Measurements from ENCODE around the gene POLR2L. TPM values are rescaled to one million over a fixed set of nuclear protein-coding genes. Genes with fewer than 3 reads are reported as not detected.
A peak's percentile ranks its signal among the peaks of the same experiment; 100 is the strongest.

Gene POLR2L
- polyA plus RNA-seq, 3 donors from 2014 or later: 139 to 200 (median 142) TPM

DNA sequence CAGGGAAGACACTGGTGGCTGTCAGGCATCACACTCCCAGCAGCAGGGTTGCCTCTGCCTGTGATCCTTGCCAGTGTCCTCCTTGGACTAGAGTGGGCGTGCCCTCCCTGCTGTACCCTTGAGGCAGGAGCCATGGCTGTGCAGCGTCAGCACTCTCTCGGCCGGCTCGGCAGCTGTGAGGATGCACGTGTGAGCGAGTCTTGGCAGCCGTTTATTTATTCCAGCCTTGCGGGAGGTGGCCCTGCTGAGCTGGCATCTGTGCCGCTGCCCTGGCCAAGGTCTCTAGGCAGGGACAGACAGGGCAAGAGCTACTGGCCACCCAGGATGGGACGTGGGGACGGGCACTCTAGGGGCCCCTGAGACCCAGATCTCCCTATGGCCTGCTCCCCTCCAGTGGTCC, 34.2 kb upstream of the POLR2L start:
- no peaks in the 10 kb centered on the region for H3K4me1 Mint-ChIP-seq
- no peak overlapping the region for H3K4me3 Mint-ChIP-seq
- DNase-seq: no peak
- H3K27me3 Mint-ChIP-seq (ENCODE audit: low read depth in 3 of 3): peaks cover 0 to 2% (median 0%) of the 10 kb centered on the region in 3 donors
- H3K36me3 Mint-ChIP-seq: peaks cover 4 to 15% (median 5%) of the 10 kb centered on the region in 3 donors
- H3K9me3 Mint-ChIP-seq: no peaks in the 10 kb centered on the region
- no peak overlapping the region for H3K27ac Mint-ChIP-seq

DNA sequence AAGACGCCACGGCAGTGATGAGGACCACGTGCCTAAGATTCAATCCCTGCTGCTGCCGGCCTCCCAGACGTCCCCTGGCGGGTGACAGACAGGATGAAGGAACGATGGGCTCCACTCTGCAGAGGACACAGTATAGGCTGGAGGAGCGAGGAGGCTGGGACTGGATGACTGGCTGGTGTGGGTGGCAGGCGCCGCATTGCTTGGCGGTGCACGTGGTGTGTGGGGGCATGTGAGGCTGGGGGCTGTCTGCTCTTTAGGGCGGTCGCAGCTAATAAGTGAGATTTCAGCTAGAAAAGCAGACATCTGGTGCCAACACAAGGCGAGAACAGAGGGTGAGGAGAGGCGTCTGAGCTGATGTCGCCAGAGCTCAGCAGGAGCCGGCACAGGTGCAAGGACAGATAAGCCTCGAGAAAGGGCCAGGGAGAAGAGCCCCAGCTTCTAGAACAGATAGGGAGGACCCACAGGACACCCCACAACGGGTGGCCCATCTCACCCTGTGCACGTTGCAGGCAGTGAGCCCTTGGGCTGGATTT, 33.5 kb upstream of the POLR2L start:
- no peaks in the 10 kb centered on the region for H3K4me1 Mint-ChIP-seq
- no peak overlapping the region for H3K4me3 Mint-ChIP-seq
- H3K27me3 Mint-ChIP-seq (ENCODE audit: low read depth in 3 of 3): peaks cover 0 to 2% (median 0%) of the 10 kb centered on the region in 3 donors
- H3K36me3 Mint-ChIP-seq: peaks cover 2 to 14% (median 4%) of the 10 kb centered on the region in 3 donors
- no peak overlapping the region for H3K27ac Mint-ChIP-seq
- H3K9me3 Mint-ChIP-seq: no peaks in the 10 kb centered on the region
- no peak for DNase-seq

DNA sequence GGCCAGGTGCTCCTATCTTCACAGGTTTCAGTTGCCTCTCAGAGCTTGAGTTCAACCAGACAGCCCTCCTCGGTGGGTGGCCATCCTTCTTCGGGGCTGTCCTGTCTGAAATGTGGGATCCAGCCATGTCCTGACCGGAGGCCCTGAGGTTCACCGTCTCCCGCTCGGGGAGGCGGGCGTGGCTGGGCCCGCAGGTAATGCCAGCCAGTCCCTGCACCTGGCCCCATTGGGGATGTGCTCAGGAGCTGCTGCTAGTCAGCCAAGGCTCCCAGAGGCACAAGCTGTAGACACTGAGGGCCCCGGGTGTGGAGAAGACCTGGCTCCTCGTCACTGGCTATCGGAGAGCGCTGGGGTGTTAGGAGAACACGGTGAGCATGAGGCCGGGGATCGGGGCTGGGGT, 32.9 kb upstream of the POLR2L start:
- DNase-seq: no peak
- H3K27me3 Mint-ChIP-seq (ENCODE audit: low read depth in 3 of 3): peaks cover 0 to 2% (median 0%) of the 10 kb centered on the region in 3 donors
- H3K4me3 Mint-ChIP-seq: no peak overlapping the region
- peaks cover 0 to 11% (median 4%) of the 10 kb centered on the region in 3 donors for H3K36me3 Mint-ChIP-seq
- H3K9me3 Mint-ChIP-seq: no peaks in the 10 kb centered on the region
- H3K4me1 Mint-ChIP-seq: no peaks in the 10 kb centered on the region
- H3K27ac Mint-ChIP-seq: no peak overlapping the region

DNA sequence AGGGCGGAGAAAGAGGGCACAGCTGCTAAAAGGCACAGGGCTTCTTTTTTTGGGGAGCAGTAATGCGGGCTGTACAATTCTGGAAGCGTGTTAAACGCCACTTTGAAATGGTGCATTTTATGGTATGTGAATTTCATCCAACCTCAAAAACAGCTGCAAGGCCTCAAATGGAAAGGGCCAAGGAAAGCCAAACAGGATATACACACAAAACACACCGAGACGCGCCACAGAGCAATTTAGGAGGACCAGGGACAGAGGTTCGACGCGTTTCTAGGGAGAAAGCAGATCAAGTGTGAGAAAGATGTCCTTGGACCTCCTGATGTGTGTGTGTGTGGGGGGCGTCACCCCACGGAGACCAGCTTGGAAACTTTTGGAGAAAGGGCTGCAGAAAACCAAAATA, 31.4 kb upstream of the POLR2L start:
- no peak overlapping the region for H3K4me3 Mint-ChIP-seq
- peak overlapping the region in 2 of 6 donors; percentile 6 to 37 for H3K27ac Mint-ChIP-seq
- peaks cover 0 to 7% (median 0%) of the 10 kb centered on the region in 3 donors for H3K36me3 Mint-ChIP-seq
- H3K4me1 Mint-ChIP-seq: no peaks in the 10 kb centered on the region
- no peaks in the 10 kb centered on the region for H3K9me3 Mint-ChIP-seq
- DNase-seq: no peak
- peaks cover 0 to 2% (median 0%) of the 10 kb centered on the region in 3 donors for H3K27me3 Mint-ChIP-seq (ENCODE audit: low read depth in 3 of 3)

DNA sequence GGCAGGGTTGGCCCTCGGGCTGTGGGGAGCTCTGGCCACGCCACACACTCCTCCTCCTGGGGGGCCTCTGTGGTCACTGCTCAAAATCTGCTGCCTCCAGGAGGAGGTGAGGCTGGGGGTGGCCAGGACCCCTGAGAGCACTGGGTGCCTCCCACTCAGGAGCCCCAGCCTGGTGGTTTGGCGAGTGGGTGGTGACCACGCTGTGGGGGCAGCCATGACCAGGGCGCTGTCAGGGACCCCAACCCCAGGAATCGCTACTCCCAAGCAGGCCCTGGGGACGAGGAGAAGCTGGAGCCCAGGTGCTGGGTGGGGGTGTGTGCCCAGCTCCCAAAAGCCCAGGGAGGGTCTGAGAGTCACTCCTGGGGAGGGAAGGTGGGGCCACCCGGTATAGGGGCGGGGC, 30.5 kb upstream of the POLR2L start:
- Mint-ChIP-seq H3K9me3 (no peaks in the 10 kb centered on the region), H3K4me3 (no peak overlapping the region), H3K27ac (no peak overlapping the region), H3K36me3 (peaks cover 0 to 7% (median 0%) of the 10 kb centered on the region in 3 donors), H3K27me3 (ENCODE audit: low read depth in 3 of 3) (peaks cover 0 to 2% (median 0%) of the 10 kb centered on the region in 3 donors), H3K4me1 (no peaks in the 10 kb centered on the region)
- DNase-seq: no peak

DNA sequence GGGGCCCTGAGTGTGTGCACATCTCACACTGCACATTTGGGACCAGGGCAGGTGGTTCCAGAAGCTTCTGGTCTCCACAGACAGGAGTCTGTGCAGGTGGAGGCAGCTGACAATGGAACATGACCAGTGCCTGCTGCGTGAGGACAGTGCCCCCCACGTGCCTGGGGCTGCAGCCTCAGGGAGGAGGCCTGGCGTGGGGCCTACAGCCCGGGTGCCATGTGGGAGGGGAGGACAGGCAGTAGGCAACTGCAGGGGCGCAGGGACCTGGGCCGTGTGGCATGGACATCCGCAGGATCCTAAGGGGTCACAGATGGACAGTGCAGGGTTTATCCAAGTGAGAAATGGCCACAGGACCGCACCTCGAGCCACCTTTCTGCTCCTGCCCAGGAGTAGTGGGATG, 29.1 kb upstream of the POLR2L start:
- H3K27ac Mint-ChIP-seq: no peak overlapping the region
- H3K27me3 Mint-ChIP-seq (ENCODE audit: low read depth in 3 of 3): peaks cover 0 to 2% (median 0%) of the 10 kb centered on the region in 3 donors
- H3K4me3 Mint-ChIP-seq: no peak overlapping the region
- DNase-seq: no peak
- H3K9me3 Mint-ChIP-seq: no peaks in the 10 kb centered on the region
- peaks cover 0 to 7% (median 0%) of the 10 kb centered on the region in 3 donors for H3K36me3 Mint-ChIP-seq
- no peaks in the 10 kb centered on the region for H3K4me1 Mint-ChIP-seq

DNA sequence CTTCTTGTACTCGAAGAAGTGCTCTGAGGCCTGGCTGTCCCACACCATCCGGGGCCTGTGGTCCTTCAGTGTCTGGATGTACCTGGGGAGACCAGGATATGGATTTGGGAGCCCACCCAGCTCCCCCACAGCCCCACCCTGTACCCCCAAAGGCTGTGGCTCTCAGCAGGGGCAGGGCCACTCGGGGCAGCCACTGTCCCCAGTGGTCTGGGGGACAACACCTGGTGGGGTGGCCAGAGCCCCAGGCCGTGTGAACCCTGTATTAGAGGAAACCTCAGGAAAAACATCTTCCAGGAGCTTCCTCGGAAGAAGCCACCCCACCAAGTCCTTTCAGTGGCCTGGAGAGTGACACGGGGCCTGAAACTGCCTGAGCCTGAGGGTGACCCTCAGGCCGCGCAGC, 28.1 kb upstream of the POLR2L start:
- H3K4me3 Mint-ChIP-seq: no peak overlapping the region
- H3K36me3 Mint-ChIP-seq: peaks cover 0 to 4% (median 0%) of the 10 kb centered on the region in 3 donors
- no peak overlapping the region for H3K27ac Mint-ChIP-seq

DNA sequence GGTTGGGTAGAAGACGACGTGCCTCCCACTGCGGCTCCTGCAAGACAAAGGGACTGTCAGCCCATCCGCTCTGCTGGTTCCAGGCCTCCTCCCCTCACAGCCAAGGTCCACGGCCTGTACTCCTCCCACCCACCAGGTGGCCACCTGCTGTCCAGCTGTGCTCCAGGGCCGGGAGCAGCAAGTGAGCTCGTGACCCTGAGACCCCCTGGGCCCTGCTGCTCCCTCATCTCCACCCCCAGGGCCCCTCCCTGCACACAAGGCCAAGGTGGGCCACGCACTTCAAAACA, 27.7 kb upstream of the POLR2L start:
- H3K4me3 Mint-ChIP-seq: no peak overlapping the region
- H3K36me3 Mint-ChIP-seq: peaks cover 0 to 4% (median 0%) of the 10 kb centered on the region in 3 donors
- H3K27ac Mint-ChIP-seq: no peak overlapping the region

More for the DNA sequence above, 28.1 kb upstream of the POLR2L start:
- Mint-ChIP-seq H3K4me1 (no peaks in the 10 kb centered on the region), H3K9me3 (no peaks in the 10 kb centered on the region), H3K27me3 (ENCODE audit: low read depth in 3 of 3) (peaks cover 0 to 2% (median 0%) of the 10 kb centered on the region in 3 donors)
- DNase-seq: no peak

DNA sequence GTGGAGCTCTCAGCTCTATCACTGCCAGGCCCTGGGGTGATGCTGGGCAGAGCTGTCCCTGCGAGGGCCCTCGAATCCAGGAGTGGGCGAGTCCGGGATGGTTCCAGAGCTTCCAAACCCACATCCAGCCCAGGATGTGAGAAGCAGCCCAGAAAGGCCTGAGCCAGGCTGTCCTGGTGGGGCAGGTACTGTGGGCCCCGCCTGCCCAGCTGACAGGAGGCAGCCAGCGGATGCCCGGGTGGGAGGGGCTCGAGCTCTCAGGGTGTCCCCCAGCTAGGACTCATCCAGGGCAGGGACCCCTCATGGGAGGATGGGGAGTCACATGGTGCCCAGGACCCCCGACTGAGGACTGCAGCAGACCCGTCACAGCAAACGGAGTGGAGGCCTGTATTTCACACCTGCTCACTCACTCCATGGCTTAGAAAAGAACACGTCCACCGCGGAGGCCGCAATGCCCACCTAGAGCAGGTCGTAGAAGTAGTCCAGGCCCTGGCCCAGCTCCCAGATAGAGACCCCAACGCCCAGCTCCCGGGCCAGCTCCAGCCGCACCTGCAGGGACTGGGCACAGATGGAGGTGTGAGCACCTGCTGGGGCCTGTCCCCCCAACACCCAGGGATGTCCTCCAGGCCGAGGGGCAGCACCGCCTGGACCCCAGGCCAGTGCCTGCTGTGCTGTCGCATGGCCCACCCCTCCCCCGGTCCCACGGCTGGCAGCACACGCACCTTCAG, 27.2 kb upstream of the POLR2L start:
- no peaks in the 10 kb centered on the region for H3K4me1 Mint-ChIP-seq
- H3K9me3 Mint-ChIP-seq: no peaks in the 10 kb centered on the region
- H3K27ac Mint-ChIP-seq: no peak overlapping the region
- H3K27me3 Mint-ChIP-seq (ENCODE audit: low read depth in 3 of 3): peaks cover 0 to under 1% (median 0%) of the 10 kb centered on the region in 3 donors
- H3K4me3 Mint-ChIP-seq: no peak overlapping the region
- DNase-seq: no peak
- H3K36me3 Mint-ChIP-seq: peaks cover 0 to 4% (median 0%) of the 10 kb centered on the region in 3 donors

More for the DNA sequence above, 27.7 kb upstream of the POLR2L start:
- no peaks in the 10 kb centered on the region for H3K4me1 Mint-ChIP-seq
- H3K9me3 Mint-ChIP-seq: no peaks in the 10 kb centered on the region
- no peak for DNase-seq
- peaks cover 0 to 2% (median 0%) of the 10 kb centered on the region in 3 donors for H3K27me3 Mint-ChIP-seq (ENCODE audit: low read depth in 3 of 3)

DNA sequence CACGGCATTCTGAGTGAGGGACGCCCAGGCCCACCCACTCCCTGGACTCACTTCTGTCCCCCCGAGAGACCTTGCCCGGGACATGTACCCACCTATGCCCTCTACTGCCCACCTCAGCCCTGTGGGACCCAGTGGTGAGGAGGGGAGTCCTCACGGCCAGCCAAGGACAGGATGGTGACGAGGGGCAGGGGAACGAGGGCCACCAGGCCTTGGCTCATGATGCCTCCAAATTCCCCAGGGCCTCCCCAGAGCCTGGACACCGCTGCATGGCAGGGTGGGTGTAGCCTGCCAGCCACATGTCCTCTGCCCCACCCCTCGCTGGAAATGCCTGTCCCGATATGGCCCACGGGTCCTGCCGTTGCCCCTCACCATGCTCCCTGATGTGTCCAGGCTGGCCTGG, 26.5 kb upstream of the POLR2L start:
- no peak overlapping the region for H3K27ac Mint-ChIP-seq
- H3K27me3 Mint-ChIP-seq (ENCODE audit: low read depth in 3 of 3): no peaks in the 10 kb centered on the region
- no peaks in the 10 kb centered on the region for H3K4me1 Mint-ChIP-seq
- H3K36me3 Mint-ChIP-seq: peaks cover 0 to 3% (median 0%) of the 10 kb centered on the region in 3 donors
- no peak for DNase-seq
- H3K9me3 Mint-ChIP-seq: no peaks in the 10 kb centered on the region
- H3K4me3 Mint-ChIP-seq: no peak overlapping the region

DNA sequence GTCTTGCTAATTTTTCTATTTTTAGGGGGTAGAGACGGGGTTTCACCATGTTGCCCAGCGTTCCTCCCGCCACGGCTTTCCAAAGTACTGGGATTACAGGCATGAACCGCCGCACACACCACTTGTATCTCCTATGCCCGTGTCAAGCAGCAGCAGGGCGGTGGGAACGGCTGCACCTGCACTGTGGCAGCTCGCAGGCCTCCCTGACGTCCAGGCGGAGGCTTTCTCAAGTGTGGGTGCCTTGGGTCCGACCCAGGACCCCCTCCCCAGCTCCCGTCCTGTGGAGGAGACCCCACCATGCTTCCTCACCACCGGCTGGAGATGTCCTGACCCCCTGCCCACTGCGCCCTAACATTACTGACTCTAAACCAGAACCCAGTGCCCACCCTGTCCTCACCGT, 26.1 kb upstream of the POLR2L start:
- H3K9me3 Mint-ChIP-seq: no peaks in the 10 kb centered on the region
- no peak overlapping the region for H3K4me3 Mint-ChIP-seq
- no peak for DNase-seq
- H3K4me1 Mint-ChIP-seq: no peaks in the 10 kb centered on the region
- H3K36me3 Mint-ChIP-seq: no peaks in the 10 kb centered on the region
- no peak overlapping the region for H3K27ac Mint-ChIP-seq
- no peaks in the 10 kb centered on the region for H3K27me3 Mint-ChIP-seq (ENCODE audit: low read depth in 3 of 3)

DNA sequence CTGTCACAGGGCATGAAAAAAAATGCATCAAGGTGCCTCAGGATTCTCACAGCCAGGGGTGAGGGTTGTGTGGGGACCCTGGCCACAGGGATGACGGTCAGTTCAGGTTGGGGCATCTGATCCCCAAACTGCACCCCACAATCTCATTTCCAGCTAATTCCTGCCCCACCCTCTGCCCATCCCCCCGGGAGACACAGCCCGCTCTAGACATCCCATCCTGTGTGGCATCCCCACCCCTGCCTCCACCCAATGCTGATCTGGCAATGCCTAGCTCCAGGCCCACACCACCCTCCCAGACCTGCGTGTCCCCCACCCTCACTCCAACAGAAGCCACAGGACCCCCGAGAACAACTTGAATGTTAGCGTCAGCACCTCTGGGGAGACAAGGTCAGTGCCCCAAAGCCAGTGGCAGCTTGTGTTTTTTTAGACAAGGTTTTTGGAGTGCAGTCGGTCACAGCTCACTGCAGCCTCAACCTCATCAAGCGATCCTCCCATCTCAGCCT, 25.6 kb upstream of the POLR2L start:
- Mint-ChIP-seq H3K4me1 (no peaks in the 10 kb centered on the region), H3K27me3 (ENCODE audit: low read depth in 3 of 3) (no peaks in the 10 kb centered on the region), H3K27ac (no peak overlapping the region), H3K36me3 (no peaks in the 10 kb centered on the region), H3K4me3 (no peak overlapping the region), H3K9me3 (no peaks in the 10 kb centered on the region)
- no peak for DNase-seq

DNA sequence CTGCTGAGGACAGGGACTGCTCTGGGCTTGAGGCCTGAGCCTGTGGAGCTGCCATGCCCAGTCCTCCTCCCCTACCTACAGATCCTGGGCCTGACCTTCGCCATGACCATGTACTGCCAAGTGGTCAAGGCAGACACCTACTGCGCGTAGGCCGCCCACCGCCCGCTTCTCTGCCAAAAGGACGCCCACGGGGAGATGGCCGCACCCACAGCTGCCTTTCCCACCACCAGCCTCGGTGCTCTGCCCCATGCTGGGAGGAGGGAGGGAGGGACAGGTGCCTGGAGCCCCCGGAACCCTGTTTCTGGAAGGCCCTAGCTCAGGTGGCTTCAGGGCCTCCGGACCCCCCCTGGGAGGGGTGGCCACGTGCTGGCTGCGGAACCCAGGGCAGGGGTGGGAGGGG, 24.2 kb upstream of the POLR2L start:
- DNase-seq: no peak
- no peak overlapping the region for H3K27ac Mint-ChIP-seq
- H3K4me3 Mint-ChIP-seq: no peak overlapping the region
- H3K36me3 Mint-ChIP-seq: no peaks in the 10 kb centered on the region
- H3K9me3 Mint-ChIP-seq: no peaks in the 10 kb centered on the region
- H3K27me3 Mint-ChIP-seq (ENCODE audit: low read depth in 3 of 3): no peaks in the 10 kb centered on the region
- H3K4me1 Mint-ChIP-seq: no peaks in the 10 kb centered on the region

DNA sequence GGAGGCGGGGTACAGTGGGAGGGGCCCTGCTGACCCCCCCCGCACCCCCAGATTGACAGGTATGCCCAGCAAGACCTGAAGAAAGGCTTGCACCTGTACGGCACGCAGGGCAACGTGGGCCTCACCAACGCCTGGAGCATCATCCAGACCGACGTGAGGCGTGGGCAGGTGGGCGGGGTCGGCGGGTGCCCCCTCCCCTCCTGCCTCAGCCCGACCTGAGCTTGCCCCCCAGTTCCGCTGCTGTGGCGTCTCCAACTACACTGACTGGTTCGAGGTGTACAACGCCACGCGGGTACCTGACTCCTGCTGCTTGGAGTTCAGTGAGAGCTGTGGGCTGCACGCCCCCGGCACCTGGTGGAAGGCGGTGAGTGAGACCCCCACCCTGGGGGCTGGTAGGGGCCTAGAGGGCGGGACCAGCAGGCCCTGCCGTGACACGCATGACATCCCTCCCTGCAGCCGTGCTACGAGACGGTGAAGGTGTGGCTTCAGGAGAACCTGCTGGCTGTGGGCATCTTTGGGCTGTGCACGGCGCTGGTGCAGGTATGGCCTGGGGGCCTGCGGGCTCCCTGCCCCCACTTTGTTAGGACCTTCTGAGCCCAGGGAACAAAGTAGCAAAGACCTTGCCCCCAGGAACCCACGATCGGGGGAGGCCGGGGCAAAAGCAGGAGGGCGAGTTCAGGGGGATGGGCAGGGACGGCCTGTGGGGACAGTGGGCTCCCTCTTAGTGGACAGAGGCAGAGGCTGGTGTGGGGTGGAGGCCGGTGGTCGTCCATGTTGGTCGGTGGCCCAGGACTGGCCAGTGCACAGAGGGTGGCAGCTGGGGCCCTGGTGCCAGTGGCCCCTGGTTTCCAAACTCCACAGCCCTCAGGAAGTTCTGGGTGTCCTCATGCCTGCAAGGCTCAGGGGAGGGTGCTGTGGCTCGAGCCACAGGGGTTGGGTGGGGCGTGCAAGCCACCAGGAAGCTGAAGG, 23.4 kb upstream of the POLR2L start:
- Mint-ChIP-seq H3K4me1 (no peaks in the 10 kb centered on the region), H3K27me3 (ENCODE audit: low read depth in 3 of 3) (no peaks in the 10 kb centered on the region), H3K27ac (no peak overlapping the region), H3K36me3 (no peaks in the 10 kb centered on the region), H3K9me3 (no peaks in the 10 kb centered on the region), H3K4me3 (no peak overlapping the region)
- DNase-seq: no peak
